Caco-2 (cell line): ENCODE measurements around the gene ACOT12. TPM values are rescaled to one million over a fixed set of nuclear protein-coding genes. Genes with fewer than 3 reads are reported as not detected.

ENCODE experiments used
- BruUV-seq: library from RNA; stranded (reverse); fragments of 400-500 nt; replicated peaks from 2 replicates; lab custom pipeline; 2021; lab: Mats Ljungman, UMichigan
- CTCF ChIA-PET: fragments of 300-600 bp; sonication (Branson Sonifier 250); formaldehyde crosslinking; loops from one replicate; lab custom pipeline; 2022; ENCODE audit warnings: antibody characterized with exemption; lab: Charles Lee
- POLR2A ChIA-PET: fragments of 300-600 bp; sonication (Branson Sonifier 250); formaldehyde crosslinking; loops from one replicate; lab custom pipeline; 2022; ENCODE audit warnings: antibody characterized with exemption; lab: Charles Lee
- DNase-seq, 2 experiments: peaks; one replicate each; pipeline versions ENCODE4 v3.0.0 to v3.0.0-alpha.2; 2020 to 2022
- H3K27me3 ChIP-seq: replicated peaks from 2 replicates; pipeline ENCODE4 v1.6.0; 2011; ENCODE audit warnings: low read length; ENCODE audit not compliant: control insufficient read depth, insufficient read depth
- H3K36me3 ChIP-seq: 2 replicates; pipeline ENCODE4 v1.5.1; 2011; ENCODE audit warnings: low read length; ENCODE audit not compliant: control insufficient read depth, insufficient read depth
- H3K4me1 ChIP-seq: fragments of 250-450 bp; sonication (Bioruptor Pico); 2 replicates; pipeline ENCODE4 v1.5.1; 2020; ENCODE audit warnings: mild to moderate bottlenecking
- H3K4me3 ChIP-seq: 2 replicates; pipeline ENCODE4 v1.5.1; 2011; ENCODE audit warnings: low read depth, mild to moderate bottlenecking, control low read depth, low read length
- H3K9me3 ChIP-seq: fragments of 250-450 bp; sonication (Bioruptor Pico); 2 replicates; pipeline ENCODE4 v1.5.1; 2020; ENCODE audit warnings: mild to moderate bottlenecking, moderate library complexity
- H3K27ac Mint-ChIP-seq: one replicate; pipeline ENCODE4 v1.8.0; 2022; ENCODE audit warnings: mixed read lengths; ENCODE audit not compliant: unreplicated experiment
- H3K27me3 Mint-ChIP-seq: one replicate; pipeline ENCODE4 v1.8.0; 2022; ENCODE audit warnings: mixed read lengths; ENCODE audit not compliant: insufficient read depth, unreplicated experiment
- H3K36me3 Mint-ChIP-seq: one replicate; pipeline ENCODE4 v1.8.0; 2022; ENCODE audit warnings: mild to moderate bottlenecking, mixed read lengths; ENCODE audit not compliant: insufficient read depth, unreplicated experiment
- H3K4me1 Mint-ChIP-seq: one replicate; pipeline ENCODE4 v1.8.0; 2022; ENCODE audit warnings: low read depth, mixed read lengths; ENCODE audit not compliant: unreplicated experiment
- H3K4me3 Mint-ChIP-seq: one replicate; pipeline ENCODE4 v1.8.0; 2022; ENCODE audit warnings: mild to moderate bottlenecking, moderate library complexity, mixed read lengths; ENCODE audit not compliant: unreplicated experiment
- H3K9me3 Mint-ChIP-seq: one replicate; pipeline ENCODE4 v1.8.0; 2022; ENCODE audit warnings: mixed read lengths; ENCODE audit not compliant: unreplicated experiment
- intact Hi-C: fragments of 100-400 bp; cut with micrococcal nuclease; formaldehyde crosslinking; loops from one replicate; pipeline ENCODE4 v1.10.0; 2022; ENCODE audit not compliant: unreplicated experiment
- total RNA-seq: library from RNA; stranded (reverse); gene quantifications from 2 replicates; pipeline ENCODE4 v1.2.3, GENCODE V29; 2022
- TF ChIP-seq, protein P1 (sequence below), 2 experiments: fragments of 200-600 bp in 1 of 2; IDR thresholded peaks; 1 replicate in 1 of 2; 2 replicates in 1 of 2; pipeline versions ENCODE4 v1.5.1 to v1.8.0; 2011 to 2022; ENCODE audit warnings: antibody characterized with exemption in 1 of 2, control low read depth in 1 of 2, inconsistent platforms in 1 of 2, low read depth in 1 of 2, low read length in 1 of 2, mild to moderate bottlenecking in 1 of 2, moderate library complexity in 1 of 2; ENCODE audit not compliant: insufficient read depth in 1 of 2, severe bottlenecking in 1 of 2, unreplicated experiment in 1 of 2

Gene ACOT12
- total RNA-seq, 1 experiment from 2014 or later = 1.4 TPM

DNA sequence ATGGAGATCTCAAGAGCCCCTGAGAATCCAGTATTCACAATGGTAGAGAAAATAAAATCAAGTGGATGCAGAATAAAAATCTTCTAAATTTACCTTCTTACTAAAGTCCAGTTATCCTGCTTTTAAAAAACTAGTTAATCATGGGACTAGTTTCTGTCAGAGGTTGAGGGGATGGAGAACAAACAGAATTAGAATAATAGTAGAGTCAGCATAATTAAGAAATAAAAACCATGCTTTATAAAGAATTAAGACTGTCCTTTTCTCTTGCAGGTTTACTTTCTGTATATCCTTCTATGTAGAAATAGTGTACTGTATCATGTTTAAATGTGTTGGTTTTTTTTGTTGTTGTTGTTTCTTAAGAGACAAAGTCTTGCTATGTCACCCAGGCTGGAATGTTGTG, 23.0 kb downstream of the ACOT12 start:
- intact Hi-C loops = loop anchor here (1.0 kb wide), 4 partner anchors 8 to 70 kb away; partner anchors contain the start of gene ZCCHC9
- Mint-ChIP-seq H3K36me3 (no peaks in the 10 kb centered on the region), H3K27ac (peak overlapping the region; percentile 57), H3K27me3 (no peaks in the 10 kb centered on the region), H3K9me3 (peaks cover 8% of the 10 kb centered on the region), H3K4me1 (peaks cover 60% of the 10 kb centered on the region), H3K4me3 (peak overlapping the region; percentile 45)
- Histone ChIP-seq H3K27me3 (no peaks in the 10 kb centered on the region), H3K36me3 (no peaks in the 10 kb centered on the region), H3K4me3 (no peak overlapping the region), H3K4me1 (peaks cover 49% of the 10 kb centered on the region), H3K9me3 (no peaks in the 10 kb centered on the region)
- ChIA-PET POLR2A (no interaction called here), CTCF (interaction anchor here (1.2 kb wide), 1 partner anchor 71 kb away, joined by 5 read pairs; no protein-coding TSS in a partner anchor)
- TSS peak; percentile 28 for BruUV-seq
- DNase-seq = no peak
- TF ChIP-seq, protein P1, sequence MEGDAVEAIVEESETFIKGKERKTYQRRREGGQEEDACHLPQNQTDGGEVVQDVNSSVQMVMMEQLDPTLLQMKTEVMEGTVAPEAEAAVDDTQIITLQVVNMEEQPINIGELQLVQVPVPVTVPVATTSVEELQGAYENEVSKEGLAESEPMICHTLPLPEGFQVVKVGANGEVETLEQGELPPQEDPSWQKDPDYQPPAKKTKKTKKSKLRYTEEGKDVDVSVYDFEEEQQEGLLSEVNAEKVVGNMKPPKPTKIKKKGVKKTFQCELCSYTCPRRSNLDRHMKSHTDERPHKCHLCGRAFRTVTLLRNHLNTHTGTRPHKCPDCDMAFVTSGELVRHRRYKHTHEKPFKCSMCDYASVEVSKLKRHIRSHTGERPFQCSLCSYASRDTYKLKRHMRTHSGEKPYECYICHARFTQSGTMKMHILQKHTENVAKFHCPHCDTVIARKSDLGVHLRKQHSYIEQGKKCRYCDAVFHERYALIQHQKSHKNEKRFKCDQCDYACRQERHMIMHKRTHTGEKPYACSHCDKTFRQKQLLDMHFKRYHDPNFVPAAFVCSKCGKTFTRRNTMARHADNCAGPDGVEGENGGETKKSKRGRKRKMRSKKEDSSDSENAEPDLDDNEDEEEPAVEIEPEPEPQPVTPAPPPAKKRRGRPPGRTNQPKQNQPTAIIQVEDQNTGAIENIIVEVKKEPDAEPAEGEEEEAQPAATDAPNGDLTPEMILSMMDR (IDR thresholded peaks at IDR 0.05; ENCODE audit: insufficient read depth in 1 of 2, low read depth in 1 of 2, low read length in 1 of 2, severe bottlenecking in 1 of 2, unreplicated experiment in 1 of 2) = no peak

DNA sequence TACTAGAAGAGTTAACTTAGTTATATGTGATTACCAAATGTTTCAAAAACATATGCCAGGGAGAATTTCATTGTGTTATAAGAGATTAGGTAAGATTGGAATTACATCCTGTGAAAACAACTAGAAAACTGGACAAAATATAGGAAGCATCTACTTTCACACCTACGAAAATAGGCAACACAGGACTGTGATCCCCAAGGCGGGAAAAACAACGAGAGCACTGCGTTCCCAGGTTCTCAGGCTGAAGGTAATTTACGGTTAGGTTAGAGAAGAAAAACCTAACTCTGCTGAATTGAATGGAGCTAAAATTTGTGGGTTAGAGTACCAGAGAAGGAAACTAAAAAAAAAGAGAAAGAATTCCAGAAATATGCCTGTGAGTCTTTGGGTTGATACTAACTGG, 28.4 kb downstream of the ACOT12 start:
- no TSS peak for BruUV-seq
- Histone ChIP-seq H3K27me3 (no peaks in the 10 kb centered on the region), H3K36me3 (no peaks in the 10 kb centered on the region), H3K9me3 (no peaks in the 10 kb centered on the region), H3K4me3 (no peak overlapping the region), H3K4me1 (peaks cover 48% of the 10 kb centered on the region)
- intact Hi-C loops = no loop called here
- ChIA-PET CTCF (no interaction called here), POLR2A (no interaction called here)
- DNase-seq = no peak
- peaks cover 54% of the 10 kb centered on the region for H3K4me1 Mint-ChIP-seq
- no peaks in the 10 kb centered on the region for H3K36me3 Mint-ChIP-seq
- H3K9me3 Mint-ChIP-seq = no peaks in the 10 kb centered on the region
- H3K27me3 Mint-ChIP-seq = no peaks in the 10 kb centered on the region
- H3K27ac Mint-ChIP-seq = peak overlapping the region; percentile 74
- TF ChIP-seq, protein P1 (IDR thresholded peaks at IDR 0.05; ENCODE audit: insufficient read depth in 1 of 2, low read depth in 1 of 2, low read length in 1 of 2, severe bottlenecking in 1 of 2, unreplicated experiment in 1 of 2) = no peak
- no peak overlapping the region for H3K4me3 Mint-ChIP-seq

DNA sequence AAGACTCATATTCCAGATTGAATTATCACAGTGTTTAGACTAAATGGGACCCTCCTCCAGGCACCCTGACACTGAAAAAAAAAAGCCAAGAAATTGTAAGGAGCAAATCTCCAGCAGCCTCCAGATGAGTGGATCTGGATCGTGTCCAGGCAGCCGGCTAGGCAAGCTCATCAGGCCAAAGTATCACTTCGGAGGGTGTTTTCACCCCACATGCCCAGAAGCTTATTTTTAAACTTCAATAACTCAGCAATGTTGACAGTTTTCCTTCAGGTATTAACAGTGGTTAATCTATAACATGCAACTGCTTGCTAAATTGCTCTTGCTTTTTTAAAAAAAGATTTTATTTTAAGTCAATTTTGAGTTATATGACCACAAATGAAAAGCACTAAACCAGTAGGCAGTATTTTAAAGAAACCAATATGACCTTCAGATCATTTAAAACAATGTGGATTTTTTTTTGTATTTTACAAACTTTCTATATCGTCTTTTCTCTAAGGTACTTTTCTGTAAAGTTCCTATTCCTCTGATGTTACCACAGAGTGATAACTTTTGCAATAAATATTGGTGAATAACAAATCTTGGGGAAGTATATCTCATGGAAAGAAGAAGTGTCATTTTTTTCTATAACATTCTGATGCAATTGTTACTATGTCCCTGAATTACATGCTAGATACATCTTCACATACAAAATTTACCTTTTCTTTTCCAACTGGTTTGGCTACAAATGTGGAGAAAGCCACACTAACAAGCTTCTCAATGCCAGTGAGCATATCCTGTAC, 30.7 kb downstream of the ACOT12 start:
- Mint-ChIP-seq H3K27me3 (no peaks in the 10 kb centered on the region), H3K36me3 (no peaks in the 10 kb centered on the region), H3K4me1 (peaks cover 40% of the 10 kb centered on the region), H3K9me3 (no peaks in the 10 kb centered on the region), H3K27ac (peak overlapping the region; percentile 8), H3K4me3 (peak overlapping the region; percentile 48)
- Histone ChIP-seq H3K27me3 (no peaks in the 10 kb centered on the region), H3K36me3 (peaks cover 2% of the 10 kb centered on the region; the same call in 1 of the 2 replicates), H3K9me3 (no peaks in the 10 kb centered on the region), H3K4me1 (peaks cover 38% of the 10 kb centered on the region), H3K4me3 (no peak overlapping the region)
- BruUV-seq = no TSS peak
- TF ChIP-seq, protein P1 (IDR thresholded peaks at IDR 0.05; ENCODE audit: insufficient read depth in 1 of 2, low read depth in 1 of 2, low read length in 1 of 2, severe bottlenecking in 1 of 2, unreplicated experiment in 1 of 2) = no peak
- intact Hi-C loops = loop anchor here (1.0 kb wide), 1 partner anchor 8 kb away; no protein-coding TSS in a partner anchor
- ChIA-PET CTCF (interaction anchor here (1.0 kb wide), 1 partner anchor 61 kb away, joined by 3 read pairs; no protein-coding TSS in a partner anchor), POLR2A (no interaction called here)
- DNase-seq = peak in 1 of 2 experiments; percentile 23
